K562 treated with DMSO at 1 percent for 48 hours (cell line): ENCODE measurements around the gene TRNAU1AP. TPM values are rescaled to one million over a fixed set of nuclear protein-coding genes. Genes with fewer than 3 reads are reported as not detected.

ENCODE experiments used
- total RNA-seq: library from RNA; unstranded; fragments of 300-600 nt; gene quantifications from 2 replicates; pipeline ENCODE4 v1.2.3, GENCODE V29; 2022; ENCODE audit warnings: low replicate concordance; ENCODE audit errors: extremely low read depth

Gene TRNAU1AP
- not detected in 2 replicates for total RNA-seq

GRCh38 chr1:28552758-28553663 lies at the start of gene TRNAU1AP:
Gene TRNAU1AP, plus strand, starts transcription at chr1:28553085. Its CDS starts 26 bp downstream, at chr1:28553111.

GRCh38 chr1:28505406-28506187 lies 47.3 kb upstream of the TRNAU1AP start, which contains the start of gene RCC1:
Gene RCC1, plus strand, starts transcription at chr1:28506043. Its CDS starts 23,824 bp downstream, at chr1:28529867.

GRCh38 chr1:28591708-28592320 lies 38.9 kb downstream of the TRNAU1AP start, which contains the start of gene RAB42:
Gene RAB42, plus strand, starts transcription at chr1:28592265. Its CDS starts 247 bp downstream, at chr1:28592512.

Other genes starting within 250 kb of the TRNAU1AP start
- gene MED18, start 224.0 kb upstream of the TRNAU1AP start, total RNA-seq: not detected in 2 replicates
- not detected in 2 replicates for gene PHACTR4, start 183.3 kb upstream of the TRNAU1AP start, total RNA-seq
- gene RCC1, start 47.0 kb upstream of the TRNAU1AP start, total RNA-seq: 959 TPM in 1 of 2 replicates, not detected in the other
- gene RAB42, start 39.2 kb downstream of the TRNAU1AP start, total RNA-seq: not detected in 2 replicates
- not detected in 2 replicates for gene TAF12, start 90.0 kb downstream of the TRNAU1AP start, total RNA-seq
- not detected in 2 replicates for gene RNU11, start 95.5 kb downstream of the TRNAU1AP start, total RNA-seq
- gene GMEB1, start 115.7 kb downstream of the TRNAU1AP start, total RNA-seq: not detected in 2 replicates
- not detected in 2 replicates for gene YTHDF2, start 183.9 kb downstream of the TRNAU1AP start, total RNA-seq